Iris pigment epithelial cell (primary cell): ENCODE results near the gene VPS35L.
"Not testable (repeated sequence)": the region's sequence is repeated elsewhere in the genome, so short reads cannot be mapped to it uniquely, and the experiment has no call there.

Experiments
- DNase-seq: peaks from one replicate; pipeline ENCODE4 v3.0.0-alpha.2; 2011; ENCODE audit warnings: low read depth

The VPS35L gene

GRCh38 chr16:19712418-19713058 is 157.0 kb downstream of the VPS35L start:
- DNase-seq = no peak

- DNase-seq = no peak
These were observed 158.2 kb downstream of the VPS35L start for GRCh38 chr16:19713697-19714096.

- no peak for DNase-seq
These were observed 160.1 kb downstream of the VPS35L start for GRCh38 chr16:19715566-19715965.

GRCh38 chr16:19716183-19716582 is 160.7 kb downstream of the VPS35L start:
- DNase-seq = no peak

- not testable (repeated sequence) for DNase-seq
These were observed 161.2 kb downstream of the VPS35L start for GRCh38 chr16:19716728-19717127.

GRCh38 chr16:19717314-19717713 is 161.8 kb downstream of the VPS35L start:
- peak; percentile 34 for DNase-seq

- DNase-seq = peak; percentile 94
These were observed 162.5 kb downstream of the VPS35L start, which contains the start of the genes IQCK and KNOP1 for GRCh38 chr16:19717741-19718623. TSS of gene IQCK (plus strand) at chr16:19718271. CDS start at chr16:19718307, 36 bp downstream. TSS of gene KNOP1 (minus strand) at chr16:19718227. CDS start at chr16:19715035, 3,192 bp downstream.

GRCh38 chr16:19718624-19718965 is 163.1 kb downstream of the VPS35L start:
- peak; percentile 32 for DNase-seq

GRCh38 chr16:19722269-19722952 is 166.9 kb downstream of the VPS35L start:
- no peak for DNase-seq

- no peak for DNase-seq
These were observed 167.5 kb downstream of the VPS35L start for GRCh38 chr16:19722981-19723380.

- DNase-seq = no peak
These were observed 173.1 kb downstream of the VPS35L start for GRCh38 chr16:19728636-19728965.

- no peak for DNase-seq
These were observed 178.0 kb downstream of the VPS35L start for GRCh38 chr16:19733551-19733950.

GRCh38 chr16:19735074-19735867 is 179.8 kb downstream of the VPS35L start:
- DNase-seq = no peak

GRCh38 chr16:19737306-19738038 is 182.0 kb downstream of the VPS35L start:
- no peak for DNase-seq

GRCh38 chr16:19741354-19741753 is 185.9 kb downstream of the VPS35L start:
- no peak for DNase-seq

GRCh38 chr16:19743816-19744159 is 188.3 kb downstream of the VPS35L start:
- no peak for DNase-seq

- DNase-seq = no peak
These were observed 189.2 kb downstream of the VPS35L start for GRCh38 chr16:19744670-19745069.

GRCh38 chr16:19745286-19746010 is 189.9 kb downstream of the VPS35L start:
- peak; percentile 45 for DNase-seq

- DNase-seq = no peak
These were observed 191.1 kb downstream of the VPS35L start for GRCh38 chr16:19746561-19746960.

GRCh38 chr16:19748389-19749168 is 193.1 kb downstream of the VPS35L start:
- no peak for DNase-seq
